ENCODE data around the gene STARD6. TPM values are rescaled to one million over a fixed set of nuclear protein-coding genes. Genes with fewer than 3 reads are reported as not detected.
"Not testable (repeated sequence)": the region's sequence is repeated elsewhere in the genome, so short reads cannot be mapped to it uniquely, and the experiment has no call there.

The STARD6 gene
- total RNA-seq, 2 experiments from 2014 or later, result not detected

DNA sequence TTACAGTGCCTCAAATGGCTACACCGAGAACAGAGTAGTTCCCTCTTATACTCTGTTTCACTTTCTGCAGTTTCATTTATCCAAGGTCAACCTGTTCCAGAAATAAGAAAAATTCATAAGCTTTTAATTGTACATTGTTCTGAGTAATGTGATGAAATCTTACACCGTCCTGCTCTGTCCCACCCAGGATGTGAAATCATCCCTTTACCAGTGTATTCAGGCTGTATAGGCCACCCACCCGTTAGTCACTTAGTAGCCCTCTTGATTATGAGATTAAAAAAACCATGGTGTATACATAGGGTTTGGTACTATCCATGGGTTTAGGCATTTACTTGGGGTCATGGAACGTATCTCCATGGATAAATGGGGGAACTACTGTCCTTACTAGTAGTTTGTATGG, 29.8 kb downstream of the STARD6 start:
- Mint-ChIP-seq H3K9me3 (no peaks in the 10 kb centered on the region), H3K36me3 (ENCODE audit: low read depth) (no peaks in the 10 kb centered on the region), H3K4me3 (no peak overlapping the region), H3K4me1 (no peaks in the 10 kb centered on the region), H3K27me3 (no peaks in the 10 kb centered on the region), H3K27ac (no peak overlapping the region)
- ChIA-PET POLR2A (no interaction called here), CTCF (interaction anchor here (0.5 kb wide), 1 partner anchor 924 kb away, joined by 3 read pairs; no protein-coding TSS in a partner anchor)
- no peak for DNase-seq

DNA sequence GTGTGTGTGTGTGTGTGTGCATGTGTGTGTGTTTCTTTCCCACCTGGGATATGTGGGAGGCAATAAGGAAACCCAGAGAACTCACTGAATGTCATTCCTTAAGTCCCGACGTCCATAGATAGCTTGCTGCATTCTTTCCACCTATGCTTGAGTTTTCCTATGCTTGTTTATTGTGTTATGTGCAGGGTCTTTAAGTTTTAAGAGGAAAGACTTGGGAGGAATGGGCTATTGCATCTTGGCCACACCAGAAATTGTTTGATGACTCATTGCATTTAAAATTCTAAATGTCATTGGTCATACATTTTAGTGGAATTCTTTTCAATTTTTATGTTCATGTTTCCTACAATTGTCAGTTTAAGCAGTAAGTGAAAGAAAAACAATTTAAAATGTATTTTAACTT, 33.7 kb downstream of the STARD6 start:
- DNase-seq, result no peak
- no peaks in the 10 kb centered on the region for H3K4me1 Mint-ChIP-seq
- CTCF ChIA-PET, result interaction anchor here (1.1 kb wide), 1 partner anchor 53 kb away, joined by 3 read pairs; no protein-coding TSS in a partner anchor
- H3K27me3 Mint-ChIP-seq, result peaks cover 7% of the 10 kb centered on the region
- no peaks in the 10 kb centered on the region for H3K36me3 Mint-ChIP-seq (ENCODE audit: low read depth)
- H3K27ac Mint-ChIP-seq, result no peak overlapping the region
- H3K4me3 Mint-ChIP-seq, result no peak overlapping the region
- POLR2A ChIA-PET, result no interaction called here
- H3K9me3 Mint-ChIP-seq, result no peaks in the 10 kb centered on the region

DNA sequence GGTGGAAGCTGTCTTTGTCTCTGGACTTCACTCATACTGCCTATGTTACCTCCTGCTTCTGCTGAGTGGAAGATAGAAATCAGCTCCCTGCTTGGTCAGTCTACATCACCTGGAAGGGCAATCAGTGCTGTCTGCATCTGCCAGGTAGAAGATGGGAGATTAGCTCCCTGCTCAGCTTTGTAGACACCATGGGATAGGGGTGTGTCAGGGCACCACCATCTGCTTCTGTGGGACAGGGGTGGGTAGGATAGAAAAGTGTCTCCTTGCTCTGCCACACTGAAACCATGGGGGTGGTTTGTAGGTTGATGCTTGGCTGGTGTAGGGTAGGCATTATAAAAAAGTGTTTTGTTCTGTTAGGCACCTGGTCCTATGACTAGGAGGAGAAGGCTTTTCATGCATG, 34.1 kb downstream of the STARD6 start:
- Mint-ChIP-seq H3K36me3 (ENCODE audit: low read depth) (no peaks in the 10 kb centered on the region), H3K27me3 (peaks cover 8% of the 10 kb centered on the region), H3K27ac (no peak overlapping the region), H3K4me1 (no peaks in the 10 kb centered on the region), H3K4me3 (no peak overlapping the region), H3K9me3 (no peaks in the 10 kb centered on the region)
- ChIA-PET CTCF (interaction anchor here (1.1 to 1.3 kb wide), 2 partner anchors 53 to 64 kb away, joined by 3 to 4 read pairs; no protein-coding TSS in a partner anchor), POLR2A (no interaction called here)
- DNase-seq, result no peak

DNA sequence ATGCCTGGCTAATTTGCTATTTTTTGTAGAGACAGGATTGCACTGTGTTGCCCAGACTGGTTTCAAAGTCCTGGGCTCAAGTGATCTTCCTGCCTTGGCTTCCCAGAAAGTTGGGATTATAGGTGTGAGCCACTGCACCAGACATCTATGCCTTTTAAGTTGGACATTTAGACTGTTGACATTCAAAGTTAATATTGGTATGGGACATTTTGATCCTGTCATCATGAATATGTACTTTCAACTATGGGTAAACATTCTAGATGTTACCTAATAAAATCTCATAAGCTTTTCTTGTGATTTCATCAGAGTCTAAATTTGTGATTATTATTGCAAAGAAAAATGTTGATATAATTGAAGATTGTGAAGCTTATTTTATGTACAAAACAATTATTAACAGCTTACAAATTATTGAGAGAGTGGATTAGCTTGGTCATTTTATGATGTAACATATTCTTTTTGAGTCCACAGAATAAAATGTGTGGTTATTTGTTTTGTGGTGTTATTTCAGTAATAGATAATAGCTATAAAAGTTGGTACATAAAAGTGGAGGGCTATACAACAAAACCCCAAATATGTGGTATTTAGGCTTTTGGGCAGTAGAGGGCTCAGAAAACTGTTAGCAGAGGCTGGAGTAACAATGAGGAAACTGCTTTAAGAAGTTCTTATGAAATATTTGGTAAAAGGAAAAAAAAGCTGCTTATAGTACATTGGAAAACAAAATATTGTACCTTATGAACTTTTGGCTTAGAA, 41.4 kb downstream of the STARD6 start:
- no peak for DNase-seq
- POLR2A ChIA-PET, result no interaction called here
- no peak overlapping the region for H3K4me3 Mint-ChIP-seq
- no peaks in the 10 kb centered on the region for H3K36me3 Mint-ChIP-seq (ENCODE audit: low read depth)
- peaks cover 15% of the 10 kb centered on the region for H3K27me3 Mint-ChIP-seq
- H3K4me1 Mint-ChIP-seq, result no peaks in the 10 kb centered on the region
- CTCF ChIA-PET, result no interaction called here
- H3K27ac Mint-ChIP-seq, result no peak overlapping the region
- H3K9me3 Mint-ChIP-seq, result no peaks in the 10 kb centered on the region

DNA sequence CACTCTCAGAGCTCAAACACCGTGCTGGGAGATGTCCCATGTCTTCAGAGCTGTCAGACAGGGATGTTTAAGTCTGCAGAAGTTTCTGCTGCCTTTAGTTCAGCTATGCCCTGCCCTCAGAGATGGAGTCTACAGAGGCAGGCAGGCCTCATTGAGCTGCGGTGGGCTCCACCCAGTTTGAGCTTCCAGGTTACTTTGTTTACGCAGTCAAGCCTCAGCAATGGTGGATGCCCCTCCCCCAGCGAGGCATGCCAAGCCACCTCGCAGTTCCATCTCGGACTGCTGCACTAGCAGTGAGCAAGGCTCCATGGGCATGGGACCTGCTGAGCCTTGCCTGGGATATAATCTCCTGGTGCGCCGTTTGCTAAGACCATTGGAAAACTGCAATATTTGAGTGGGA, 48.1 kb downstream of the STARD6 start:
- H3K4me3 Mint-ChIP-seq; H3K9me3 Mint-ChIP-seq; H3K36me3 Mint-ChIP-seq (ENCODE audit: low read depth); CTCF ChIA-PET; POLR2A ChIA-PET; DNase-seq; H3K4me1 Mint-ChIP-seq; H3K27ac Mint-ChIP-seq: not testable (repeated sequence)
- peaks cover 12% of the 10 kb centered on the region for H3K27me3 Mint-ChIP-seq

DNA sequence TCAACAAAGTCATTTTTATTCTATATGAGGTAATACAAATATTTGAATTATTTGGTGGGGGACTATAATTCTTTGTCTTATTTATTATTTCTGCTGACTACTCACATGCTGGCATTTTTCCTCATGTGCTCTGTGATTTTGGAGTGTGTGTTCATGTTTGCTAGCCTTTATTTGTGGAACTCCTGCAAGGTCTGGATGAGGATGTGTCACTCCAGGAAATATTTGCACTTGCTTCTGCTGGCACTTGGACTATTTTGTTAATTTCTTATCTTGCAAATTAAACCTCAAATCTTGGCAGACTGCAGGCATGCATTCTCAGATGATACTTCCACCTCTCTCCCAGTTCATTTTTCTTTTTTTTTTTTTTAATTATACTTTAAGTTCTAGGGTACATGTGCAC, 54.2 kb downstream of the STARD6 start:
- ChIA-PET CTCF (no interaction called here), POLR2A (no interaction called here)
- Mint-ChIP-seq H3K4me1 (no peaks in the 10 kb centered on the region), H3K9me3 (peaks cover 7% of the 10 kb centered on the region), H3K27ac (no peak overlapping the region), H3K36me3 (ENCODE audit: low read depth) (no peaks in the 10 kb centered on the region), H3K4me3 (no peak overlapping the region), H3K27me3 (peaks cover 12% of the 10 kb centered on the region)
- no peak for DNase-seq

DNA sequence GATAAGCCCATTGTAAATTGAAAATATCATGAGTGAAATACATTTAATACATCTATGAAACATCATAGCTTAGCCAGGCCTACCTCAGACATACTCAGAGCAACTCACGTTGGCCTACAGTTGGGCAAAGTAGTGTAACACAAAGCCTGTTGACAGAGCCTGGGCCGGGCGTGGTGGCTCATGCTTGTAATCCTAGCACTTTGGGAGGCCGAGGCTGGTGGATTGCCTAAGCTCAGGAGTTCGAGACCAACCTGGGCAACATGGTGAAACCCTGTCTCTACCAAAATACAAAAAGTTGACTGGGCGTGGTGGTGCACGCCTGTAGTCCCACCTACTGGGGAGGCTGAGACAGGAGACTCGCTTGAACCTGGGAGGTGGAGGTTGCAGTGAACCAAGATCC, 58.7 kb downstream of the STARD6 start:
- H3K27me3 Mint-ChIP-seq; H3K36me3 Mint-ChIP-seq (ENCODE audit: low read depth); H3K9me3 Mint-ChIP-seq; DNase-seq; H3K27ac Mint-ChIP-seq; H3K4me3 Mint-ChIP-seq; H3K4me1 Mint-ChIP-seq: not testable (repeated sequence)
- ChIA-PET CTCF (interaction anchor here (1.1 kb wide), 1 partner anchor 80 kb away, joined by 3 read pairs; no protein-coding TSS in a partner anchor), POLR2A (interaction anchor here (0.8 kb wide), 1 partner anchor 31 kb away, joined by 3 read pairs; no protein-coding TSS in a partner anchor)

DNA sequence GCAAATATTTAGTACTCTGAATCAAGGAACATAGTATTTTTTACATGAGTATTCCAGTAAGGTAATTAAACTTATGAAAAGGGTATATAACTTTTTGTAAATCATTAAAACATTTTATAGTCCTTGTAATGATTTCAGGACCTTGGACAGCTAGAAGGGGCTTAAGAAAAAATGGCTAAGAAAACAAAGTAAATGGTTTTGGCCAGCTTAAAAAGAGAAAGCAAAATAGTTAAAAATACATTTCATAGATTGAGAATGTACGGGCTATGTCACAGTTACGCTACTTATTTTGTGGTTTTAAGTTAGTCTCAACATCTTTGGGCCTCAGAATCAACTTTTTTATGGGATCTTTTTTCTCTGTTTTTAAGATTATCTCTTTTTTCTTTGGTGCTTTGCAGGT, 61.6 kb downstream of the STARD6 start:
- Mint-ChIP-seq H3K4me1 (no peaks in the 10 kb centered on the region), H3K36me3 (ENCODE audit: low read depth) (peaks cover 9% of the 10 kb centered on the region), H3K4me3 (no peak overlapping the region), H3K27me3 (no peaks in the 10 kb centered on the region), H3K27ac (no peak overlapping the region), H3K9me3 (peaks cover 7% of the 10 kb centered on the region)
- DNase-seq, result no peak
- ChIA-PET POLR2A (no interaction called here), CTCF (no interaction called here)

DNA sequence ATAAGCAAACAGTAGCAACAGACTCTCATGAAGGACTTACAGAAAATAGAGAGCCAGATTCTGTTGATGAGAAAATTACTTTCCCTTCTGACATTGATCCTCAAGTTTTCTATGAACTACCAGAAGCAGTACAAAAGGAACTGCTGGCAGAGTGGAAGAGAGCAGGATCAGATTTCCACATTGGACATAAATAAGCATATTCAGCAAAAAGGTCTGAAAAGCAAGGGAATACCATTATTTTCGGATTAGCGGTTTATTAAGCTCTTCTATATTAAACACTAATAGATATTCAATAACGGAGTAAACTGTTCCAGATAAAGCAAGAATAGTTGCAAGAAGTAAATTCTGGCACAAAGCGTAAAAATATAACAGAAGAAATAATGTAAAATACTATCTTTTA, 63.4 kb downstream of the STARD6 start:
- no peak overlapping the region for H3K4me3 Mint-ChIP-seq
- DNase-seq, result no peak
- H3K9me3 Mint-ChIP-seq, result peaks cover under 1% of the 10 kb centered on the region
- no peaks in the 10 kb centered on the region for H3K27me3 Mint-ChIP-seq
- ChIA-PET POLR2A (no interaction called here), CTCF (no interaction called here)
- no peaks in the 10 kb centered on the region for H3K4me1 Mint-ChIP-seq
- H3K27ac Mint-ChIP-seq, result no peak overlapping the region
- peaks cover 22% of the 10 kb centered on the region for H3K36me3 Mint-ChIP-seq (ENCODE audit: low read depth)

DNA sequence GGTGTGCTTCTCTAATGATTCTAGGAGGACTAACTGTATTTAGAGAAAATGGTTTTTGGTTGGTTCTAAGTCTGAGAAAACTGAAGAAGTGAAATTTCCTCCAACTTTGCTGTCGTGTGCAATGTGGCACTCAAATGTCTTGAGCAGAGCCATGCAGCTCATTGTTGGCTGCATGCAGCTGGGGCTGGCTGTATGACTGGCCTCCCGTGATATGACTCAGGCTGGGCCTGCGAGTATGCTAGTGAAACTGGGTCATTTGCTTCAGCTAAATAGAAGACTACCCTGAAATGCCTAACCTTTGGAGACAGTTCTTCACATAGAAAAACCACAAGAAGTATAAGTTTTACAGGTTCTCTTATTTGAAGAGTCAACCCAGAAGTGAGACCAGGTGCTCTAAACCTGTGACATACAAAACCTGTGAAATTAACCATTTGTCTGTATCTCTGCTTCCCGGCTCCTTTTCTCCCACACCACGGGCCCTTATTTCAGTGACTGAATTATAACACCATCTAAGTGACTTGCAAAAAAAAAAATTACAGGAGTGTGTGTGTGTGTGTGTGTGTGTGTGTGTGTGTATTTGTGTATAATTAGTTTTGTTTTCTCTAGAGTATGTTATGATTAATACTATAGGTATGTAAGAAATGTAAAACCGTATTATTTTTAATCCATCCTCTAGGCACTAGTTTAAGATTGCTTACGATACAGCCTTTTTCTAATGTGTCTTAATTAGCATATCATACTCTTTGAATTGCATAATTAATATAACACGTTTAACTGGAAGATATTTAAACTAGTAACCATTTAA, 72.5 kb downstream of the STARD6 start:
- Mint-ChIP-seq H3K36me3 (ENCODE audit: low read depth) (peaks cover 49% of the 10 kb centered on the region), H3K27me3 (no peaks in the 10 kb centered on the region), H3K4me1 (peaks cover 19% of the 10 kb centered on the region), H3K27ac (peak overlapping the region; percentile 55), H3K9me3 (peaks cover 2% of the 10 kb centered on the region), H3K4me3 (no peak overlapping the region)
- ChIA-PET POLR2A (interaction anchor here (0.6 to 1.6 kb wide), 3 partner anchors 72 to 660 kb away, joined by 3 to 7 read pairs (median 5); partner anchors contain the start of genes C18orf54 and STARD6), CTCF (interaction anchor here (0.9 to 2.3 kb wide), 2 partner anchors 16 to 72 kb away, joined by 3 to 10 read pairs; partner anchors contain the start of genes C18orf54, POLI and STARD6)
- peak; percentile 43 for DNase-seq

DNA sequence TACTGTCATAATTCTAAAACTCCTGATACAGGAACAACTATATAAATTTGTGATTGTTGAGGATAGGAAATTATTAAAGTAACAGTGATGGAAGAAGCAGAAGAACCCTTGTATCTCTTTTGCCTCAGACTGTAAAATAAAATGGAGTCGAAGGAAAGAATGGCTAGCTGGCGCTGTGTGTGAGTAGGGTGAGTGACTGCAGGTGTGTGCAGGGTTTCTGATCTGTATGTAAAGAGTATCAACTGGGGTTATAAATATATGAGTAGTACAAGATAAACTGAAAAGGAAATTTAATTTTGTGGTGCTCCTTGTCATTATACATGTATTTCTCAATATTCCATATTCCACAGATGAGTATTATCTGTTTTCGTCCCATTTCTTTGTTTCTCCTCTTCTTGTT, 73.1 kb downstream of the STARD6 start:
- Mint-ChIP-seq H3K4me3 (no peak overlapping the region), H3K27me3 (no peaks in the 10 kb centered on the region), H3K36me3 (ENCODE audit: low read depth) (peaks cover 48% of the 10 kb centered on the region), H3K9me3 (peaks cover 2% of the 10 kb centered on the region), H3K4me1 (peaks cover 22% of the 10 kb centered on the region), H3K27ac (peak overlapping the region; percentile 1)
- POLR2A ChIA-PET, result interaction anchor here (0.6 to 1.6 kb wide), 2 partner anchors 73 to 660 kb away, joined by 3 to 7 read pairs; partner anchors contain the start of genes C18orf54 and STARD6
- CTCF ChIA-PET, result interaction anchor here (0.9 to 2.3 kb wide), 2 partner anchors 15 to 73 kb away, joined by 3 to 10 read pairs; partner anchors contain the start of genes C18orf54, POLI and STARD6
- DNase-seq, result no peak

DNA sequence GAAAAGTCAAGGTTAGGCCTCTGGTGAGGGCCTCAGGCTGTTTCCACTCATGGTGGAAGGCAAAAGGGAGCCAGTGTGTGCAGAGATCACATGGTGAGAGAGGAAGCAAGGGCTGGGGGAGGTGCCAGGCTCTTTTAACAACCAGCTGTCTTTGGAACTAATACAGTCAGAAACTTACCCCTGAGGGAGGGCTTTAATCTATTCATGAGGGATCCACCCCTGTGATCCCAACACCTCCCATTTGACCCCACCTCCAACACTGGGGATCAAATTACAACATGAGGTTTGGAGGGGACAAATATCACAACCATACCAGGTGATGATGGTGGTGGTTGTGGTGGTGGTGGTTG, 77.5 kb downstream of the STARD6 start:
- Mint-ChIP-seq H3K4me3 (no peak overlapping the region), H3K9me3 (no peaks in the 10 kb centered on the region), H3K36me3 (ENCODE audit: low read depth) (peaks cover 37% of the 10 kb centered on the region), H3K27ac (peak overlapping the region; percentile 33), H3K4me1 (peaks cover 22% of the 10 kb centered on the region), H3K27me3 (no peaks in the 10 kb centered on the region)
- ChIA-PET CTCF (interaction anchor here (1.5 kb wide), 1 partner anchor 10 kb away, joined by 7 read pairs; the partner anchor contains the start of gene POLI), POLR2A (no interaction called here)
- no peak for DNase-seq
